Thyroid gland (tissue), 4 donors: ENCODE measurements around the gene TCEAL2. TPM values are rescaled to one million over a fixed set of nuclear protein-coding genes. Genes with fewer than 3 reads are reported as not detected.
"Not testable (repeated sequence)": the region's sequence is repeated elsewhere in the genome, so short reads cannot be mapped to it uniquely, and the experiment has no call there.

Experiments used
- DNase-seq, 2 donors: peaks; one replicate each; pipeline ENCODE4 v3.0.0-alpha.2; 2019
- H3K27ac ChIP-seq, 3 donors: fragments of 200-600 bp; sonication (generic); 1 replicate in 2 of 3; 2 replicates in 1 of 3; pipeline ENCODE4 v1.5.1; 2016 to 2019; ENCODE audit warnings: mild to moderate bottlenecking in 1 of 3, moderate library complexity in 1 of 3
- H3K27me3 ChIP-seq: fragments of 200-600 bp; sonication (generic); one replicate; pipeline ENCODE4 v1.5.1; 2019
- H3K36me3 ChIP-seq, 2 donors: fragments of 200-600 bp; sonication (generic); one replicate each; pipeline ENCODE4 v1.5.1; 2016 to 2019
- H3K4me1 ChIP-seq, 2 donors: fragments of 200-600 bp; sonication (generic); one replicate each; pipeline ENCODE4 v1.5.1; 2017 to 2019
- H3K4me3 ChIP-seq, 3 donors: fragments of 200-600 bp; sonication (generic); replicated peaks in 1 of 3; 1 replicate in 2 of 3; 2 replicates in 1 of 3; pipeline ENCODE4 v1.5.1; 2016; ENCODE audit warnings: mild to moderate bottlenecking in 1 of 3
- H3K9me3 ChIP-seq: fragments of 200-600 bp; sonication (generic); one replicate; pipeline ENCODE4 v1.5.1; 2017
- POLR2A ChIP-seq, 2 donors: fragments of 450-650 bp; IDR thresholded peaks; one replicate each; pipeline ENCODE4 v1.6.1; 2017; ENCODE audit warnings: antibody characterized with exemption in 2 of 2, mild to moderate bottlenecking in 2 of 2, moderate library complexity in 1 of 2
- WGBS, 2 donors: methylation state at CpG; one replicate each; pipeline ENCODE4 v1.1.5; 2017; 5-methylcytosine and 5-hydroxymethylcytosine counted together
- intact Hi-C: fragments of 100-400 bp; cut with DNase I; formaldehyde crosslinking; loops from one replicate; pipeline ENCODE4 v1.15.1; 2023
- total RNA-seq, 4 donors: library from RNA; depleted of rRNA; stranded (reverse); fragments of >200 nt; gene quantifications; one replicate each; pipeline ENCODE4 v1.2.3, GENCODE V29; 2016
- TF ChIP-seq, protein P1 (sequence below), 6 experiments: fragments of 200-600 bp in 3 of 6; fragments of 450-650 bp in 3 of 6; sonication (generic) in 3 of 6; IDR thresholded peaks; one replicate each; pipeline ENCODE4 v1.5.1; 2016 to 2019; ENCODE audit warnings: antibody characterized with exemption in 6 of 6, mild to moderate bottlenecking in 2 of 6, inconsistent platforms in 1 of 6, moderate library complexity in 1 of 6

TCEAL2 gene
- total RNA-seq: 10 to 100 TPM; 10.6 to 22.9 (median 17.0) TPM

DNA sequence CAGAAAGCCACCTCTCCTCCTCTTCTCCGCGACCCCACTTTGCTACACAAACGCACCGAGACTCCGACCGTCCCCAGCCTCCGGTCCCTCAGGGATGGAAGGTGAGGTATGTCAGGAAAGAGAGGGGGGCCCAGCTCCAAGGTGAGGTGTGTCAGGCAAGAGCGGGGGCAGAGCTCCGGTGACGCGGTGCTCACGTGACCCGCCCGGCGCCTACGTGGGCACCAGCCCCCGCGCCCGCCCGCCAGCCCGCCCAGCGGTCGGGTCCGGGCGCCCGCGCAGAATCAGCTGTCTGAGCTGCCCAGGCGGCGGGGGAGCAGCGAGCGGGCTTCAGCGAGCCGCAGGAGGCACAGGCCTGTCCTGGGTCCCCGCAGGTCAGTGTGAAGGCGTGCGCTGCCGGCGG lies at the start of gene TCEAL2:
Gene TCEAL2, plus strand, starts transcription at position 244 of the 400 bp plus-strand sequence. CDS start 1,152 bp downstream, outside the sequence.
- H3K27me3 ChIP-seq, intact Hi-C loops, H3K36me3 ChIP-seq, H3K9me3 ChIP-seq, H3K4me1 ChIP-seq: not testable (repeated sequence)
- WGBS, 2 donors: 0% methylated on average over 2 of the region's 38 CpGs
- peak in 1 of 2 donors; percentile 77 for TF ChIP-seq POLR2A (IDR thresholded peaks at IDR 0.05)
- peak within 1 kb of the TSS in 1 of 3 donors; percentile 29 for H3K27ac ChIP-seq
- peak within 1 kb of the TSS in 1 of 3 donors; percentile 20 for H3K4me3 ChIP-seq
- DNase-seq: peak; percentile 54 to 66

DNA sequence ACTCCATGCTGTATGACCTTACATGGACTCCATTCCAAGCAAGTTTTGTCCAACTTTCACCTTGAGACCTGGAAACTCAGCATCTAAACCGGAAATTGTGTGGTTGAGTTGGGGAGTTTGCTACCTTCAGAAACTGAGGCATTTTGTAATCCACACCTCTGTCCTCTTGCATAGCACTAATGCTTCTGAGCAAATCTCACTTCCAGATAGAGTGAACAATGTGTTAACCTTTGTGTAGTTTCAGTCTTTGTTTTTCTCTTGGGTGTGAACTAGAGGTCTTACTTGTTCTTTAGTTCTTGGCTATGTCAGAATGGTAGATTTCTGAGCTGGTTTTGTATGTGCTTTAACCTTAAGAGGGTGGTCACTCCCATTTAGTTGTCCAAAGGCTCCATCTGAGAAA lies 48.1 kb upstream of the TCEAL2 start:
- WGBS, 2 donors: 60 to 85% methylated on average over 1 of the region's 1 CpG
- TF ChIP-seq, protein P1, sequence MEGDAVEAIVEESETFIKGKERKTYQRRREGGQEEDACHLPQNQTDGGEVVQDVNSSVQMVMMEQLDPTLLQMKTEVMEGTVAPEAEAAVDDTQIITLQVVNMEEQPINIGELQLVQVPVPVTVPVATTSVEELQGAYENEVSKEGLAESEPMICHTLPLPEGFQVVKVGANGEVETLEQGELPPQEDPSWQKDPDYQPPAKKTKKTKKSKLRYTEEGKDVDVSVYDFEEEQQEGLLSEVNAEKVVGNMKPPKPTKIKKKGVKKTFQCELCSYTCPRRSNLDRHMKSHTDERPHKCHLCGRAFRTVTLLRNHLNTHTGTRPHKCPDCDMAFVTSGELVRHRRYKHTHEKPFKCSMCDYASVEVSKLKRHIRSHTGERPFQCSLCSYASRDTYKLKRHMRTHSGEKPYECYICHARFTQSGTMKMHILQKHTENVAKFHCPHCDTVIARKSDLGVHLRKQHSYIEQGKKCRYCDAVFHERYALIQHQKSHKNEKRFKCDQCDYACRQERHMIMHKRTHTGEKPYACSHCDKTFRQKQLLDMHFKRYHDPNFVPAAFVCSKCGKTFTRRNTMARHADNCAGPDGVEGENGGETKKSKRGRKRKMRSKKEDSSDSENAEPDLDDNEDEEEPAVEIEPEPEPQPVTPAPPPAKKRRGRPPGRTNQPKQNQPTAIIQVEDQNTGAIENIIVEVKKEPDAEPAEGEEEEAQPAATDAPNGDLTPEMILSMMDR (IDR thresholded peaks at IDR 0.05): no peak
- TF ChIP-seq POLR2A (IDR thresholded peaks at IDR 0.05): no peak
- Histone ChIP-seq H3K4me3 (no peak overlapping the region), H3K27me3 (no peaks in the 10 kb centered on the region), H3K4me1 (no peaks in the 10 kb centered on the region), H3K9me3 (no peaks in the 10 kb centered on the region), H3K27ac (no peak overlapping the region), H3K36me3 (no peaks in the 10 kb centered on the region)
- DNase-seq: no peak
- intact Hi-C loops: no loop called here

DNA sequence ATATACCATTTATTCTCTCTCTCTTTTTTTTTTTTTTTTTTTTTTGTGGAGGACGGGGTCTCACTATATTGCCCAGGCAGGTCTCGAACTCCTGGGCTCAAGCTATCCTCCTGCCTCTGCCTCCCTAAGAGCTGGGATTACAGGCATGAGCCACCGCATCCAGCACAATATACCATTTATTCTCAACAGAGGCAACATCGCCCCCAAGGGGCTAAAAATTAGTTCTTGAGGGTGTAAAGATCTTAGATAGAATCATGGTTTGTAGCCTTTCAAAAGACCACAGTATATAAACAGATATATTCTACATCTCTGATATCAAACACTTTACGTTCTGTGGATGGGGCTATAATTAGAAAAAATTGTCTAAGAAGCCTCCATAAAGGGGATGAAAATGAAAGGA lies 39.8 kb upstream of the TCEAL2 start:
- no peaks in the 10 kb centered on the region for H3K36me3 ChIP-seq
- TF ChIP-seq, protein P1 (IDR thresholded peaks at IDR 0.05): no peak
- no peak for TF ChIP-seq POLR2A (IDR thresholded peaks at IDR 0.05)
- 45 to 50% methylated on average over 5 of the region's 5 CpGs for WGBS, 2 donors
- no peaks in the 10 kb centered on the region for H3K27me3 ChIP-seq
- DNase-seq: no peak
- intact Hi-C loops: no loop called here
- no peak overlapping the region for H3K4me3 ChIP-seq
- no peaks in the 10 kb centered on the region for H3K4me1 ChIP-seq
- no peak overlapping the region for H3K27ac ChIP-seq
- no peaks in the 10 kb centered on the region for H3K9me3 ChIP-seq

DNA sequence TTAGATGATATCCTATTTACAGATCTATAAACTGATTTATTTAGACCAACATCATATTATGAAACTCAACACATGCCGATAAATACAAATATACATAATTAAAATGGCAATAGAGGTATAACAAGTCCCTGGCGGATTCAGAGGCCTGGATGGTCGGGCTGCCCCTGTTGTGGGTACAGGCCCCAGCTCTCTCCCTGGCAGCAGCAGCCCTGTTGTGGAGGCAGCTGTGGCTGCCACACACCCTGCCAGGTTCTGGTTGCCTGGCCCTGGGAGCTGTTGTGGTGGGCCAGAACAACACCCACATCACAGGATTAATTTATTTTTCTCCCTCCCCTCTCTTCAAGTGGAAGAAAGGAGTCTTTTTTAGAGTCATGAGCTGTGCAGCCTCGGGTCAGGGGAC lies 12.1 kb upstream of the TCEAL2 start:
- Histone ChIP-seq H3K36me3 (no peaks in the 10 kb centered on the region), H3K9me3 (no peaks in the 10 kb centered on the region), H3K4me1 (no peaks in the 10 kb centered on the region), H3K27ac (no peak overlapping the region), H3K27me3 (no peaks in the 10 kb centered on the region), H3K4me3 (no peak overlapping the region)
- 71 to 79% methylated on average over 3 to 4 of the region's 4 CpGs for WGBS, 2 donors
- TF ChIP-seq, protein P1 (IDR thresholded peaks at IDR 0.05): no peak
- TF ChIP-seq POLR2A (IDR thresholded peaks at IDR 0.05): no peak
- no peak for DNase-seq
- intact Hi-C loops: no loop called here

DNA sequence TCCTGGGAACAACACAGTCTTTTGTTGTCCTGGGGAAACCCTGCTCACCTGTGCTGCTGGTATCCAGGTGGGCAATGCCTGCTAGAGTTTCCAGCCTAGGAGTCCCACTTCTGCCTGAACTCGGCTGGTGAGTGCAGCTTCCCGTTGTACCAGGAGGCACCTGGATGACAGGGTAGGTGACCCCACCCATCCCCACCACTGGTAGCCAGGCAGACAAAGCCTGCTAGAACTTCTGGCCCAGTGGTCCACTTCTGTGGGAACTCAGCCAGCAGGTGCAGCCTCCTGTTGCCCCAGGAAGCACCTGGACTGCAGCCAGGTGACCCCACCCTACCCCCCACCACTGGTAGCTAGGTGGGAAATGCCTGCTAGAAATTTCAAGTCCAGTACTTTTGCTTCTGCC lies 9.7 kb upstream of the TCEAL2 start:
- intact Hi-C loops: no loop called here
- WGBS, 2 donors: no CpG with 5 or more reads among the region's 2 CpGs
- no peak for DNase-seq

DNA sequence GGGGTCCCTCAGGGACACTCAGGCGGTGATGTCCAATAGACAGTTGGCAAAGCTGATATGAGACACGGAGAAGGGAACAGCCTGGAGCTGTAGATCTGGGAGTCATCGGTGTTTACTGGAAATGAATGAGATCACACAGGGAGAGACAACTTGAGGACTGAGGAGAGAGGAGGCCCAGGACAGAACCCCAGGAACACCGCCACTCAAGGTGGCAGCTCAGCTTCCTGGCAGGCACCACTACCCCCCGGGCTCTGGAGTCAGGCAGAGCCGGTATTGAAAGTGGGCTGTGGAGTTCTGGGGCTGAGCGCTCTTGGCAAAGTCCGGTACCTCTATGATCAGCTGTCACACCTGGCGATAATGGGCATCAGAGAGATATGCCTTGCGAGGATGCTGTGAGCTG lies 465 bp upstream of the TCEAL2 start:
- H3K27me3 ChIP-seq, H3K36me3 ChIP-seq, H3K27ac ChIP-seq, H3K9me3 ChIP-seq, H3K4me1 ChIP-seq, DNase-seq, intact Hi-C loops: not testable (repeated sequence)
- WGBS, 2 donors: 23 to 28% methylated on average over 3 of the region's 10 CpGs
- peak overlapping the region in 1 of 3 donors; percentile 20 for H3K4me3 ChIP-seq

More for the DNA sequence above, 9.7 kb upstream of the TCEAL2 start:
- H3K36me3 ChIP-seq: no peaks in the 10 kb centered on the region
- H3K4me3 ChIP-seq: no peak overlapping the region
- H3K27me3 ChIP-seq: no peaks in the 10 kb centered on the region
- no peaks in the 10 kb centered on the region for H3K4me1 ChIP-seq
- no peak for TF ChIP-seq POLR2A (IDR thresholded peaks at IDR 0.05)
- no peaks in the 10 kb centered on the region for H3K9me3 ChIP-seq
- no peak overlapping the region for H3K27ac ChIP-seq

DNA sequence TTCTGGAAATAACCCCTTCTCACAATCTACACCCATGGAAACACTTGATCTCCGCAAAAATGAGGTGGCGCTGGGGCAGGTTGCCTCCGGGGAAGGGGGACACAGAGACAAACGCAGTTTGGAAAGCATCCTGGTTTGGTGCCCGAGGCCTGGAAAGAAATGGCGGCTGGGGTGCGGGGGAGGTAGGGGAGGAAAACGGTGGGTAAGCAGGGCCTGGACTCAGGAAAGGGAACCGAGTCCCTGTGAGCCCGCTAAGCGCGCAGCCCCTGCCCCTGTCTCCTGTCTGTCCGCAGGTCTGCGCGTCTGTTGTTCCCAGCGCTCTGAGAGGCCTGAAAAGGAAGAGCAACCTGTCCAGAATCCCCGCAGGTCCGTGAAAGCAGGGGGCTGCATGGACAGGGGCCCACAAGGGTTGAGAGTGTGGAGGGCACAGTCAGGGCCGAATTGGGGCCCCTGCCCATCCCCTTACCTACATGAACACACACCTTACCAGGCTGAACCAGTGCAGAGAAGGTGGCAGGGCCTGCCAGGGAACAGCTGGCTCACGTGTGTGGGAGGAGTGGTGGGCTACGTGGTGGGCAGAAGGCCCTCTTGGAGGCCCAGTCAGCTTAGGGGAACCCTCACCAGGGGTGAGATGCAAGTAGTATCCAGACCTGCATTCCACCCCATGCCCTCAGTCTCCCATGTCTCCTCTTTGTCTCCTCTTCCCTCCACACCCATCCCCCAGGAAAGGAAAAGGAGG lies 770 bp downstream of the TCEAL2 start:
- peak overlapping the region in 1 of 3 donors; percentile 29 for H3K27ac ChIP-seq
- WGBS, 2 donors: 17 to 24% methylated on average over 11 to 14 of the region's 21 CpGs

More for the DNA sequence above, 770 bp downstream of the TCEAL2 start:
- DNase-seq, H3K4me1 ChIP-seq, H3K27me3 ChIP-seq, H3K9me3 ChIP-seq, H3K36me3 ChIP-seq, intact Hi-C loops: not testable (repeated sequence)
- peak overlapping the region in 1 of 3 donors; percentile 20 for H3K4me3 ChIP-seq
